ENCODE data around the gene NRXN3. TPM values are rescaled to one million over a fixed set of nuclear protein-coding genes. Genes with fewer than 3 reads are reported as not detected.

NRXN3 gene
- polyA plus RNA-seq, 1 experiment: 7.0 TPM

DNA sequence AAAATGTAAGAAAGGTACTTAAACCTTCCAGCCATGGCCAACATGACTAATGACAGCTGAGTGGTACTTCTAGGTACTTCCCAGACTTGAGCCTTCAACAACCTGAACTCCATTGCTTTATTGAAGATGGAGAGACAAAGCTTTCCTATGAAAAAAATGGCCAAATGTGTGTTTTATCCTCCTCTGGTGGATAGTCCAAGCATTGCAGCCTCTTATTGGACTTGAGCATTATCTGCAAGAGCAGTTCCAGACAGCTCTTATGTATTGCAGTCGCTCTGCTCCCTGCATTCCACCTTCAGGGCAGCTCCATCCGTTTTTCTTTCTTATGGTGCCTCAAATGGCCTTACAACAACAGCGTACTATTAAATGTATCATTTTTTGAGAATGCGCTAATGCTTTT lies 588.2 kb downstream of the NRXN3 start:
- DNase-seq (ENCODE audit: low read depth): no peak
- Histone ChIP-seq H3K4me3 (ENCODE audit: low read depth, low read length) (no peak overlapping the region), H3K36me3 (ENCODE audit: control insufficient read depth, insufficient read depth, low read length) (no peaks in the 10 kb centered on the region), H3K27me3 (ENCODE audit: control insufficient read depth, insufficient read depth, low read length) (no peaks in the 10 kb centered on the region)
- ChIA-PET CTCF (interaction anchor here (1.1 kb wide), 1 partner anchor 15 kb away, joined by 3 read pairs; no protein-coding TSS in a partner anchor), POLR2A (no interaction called here)
- TF ChIP-seq, protein P1, sequence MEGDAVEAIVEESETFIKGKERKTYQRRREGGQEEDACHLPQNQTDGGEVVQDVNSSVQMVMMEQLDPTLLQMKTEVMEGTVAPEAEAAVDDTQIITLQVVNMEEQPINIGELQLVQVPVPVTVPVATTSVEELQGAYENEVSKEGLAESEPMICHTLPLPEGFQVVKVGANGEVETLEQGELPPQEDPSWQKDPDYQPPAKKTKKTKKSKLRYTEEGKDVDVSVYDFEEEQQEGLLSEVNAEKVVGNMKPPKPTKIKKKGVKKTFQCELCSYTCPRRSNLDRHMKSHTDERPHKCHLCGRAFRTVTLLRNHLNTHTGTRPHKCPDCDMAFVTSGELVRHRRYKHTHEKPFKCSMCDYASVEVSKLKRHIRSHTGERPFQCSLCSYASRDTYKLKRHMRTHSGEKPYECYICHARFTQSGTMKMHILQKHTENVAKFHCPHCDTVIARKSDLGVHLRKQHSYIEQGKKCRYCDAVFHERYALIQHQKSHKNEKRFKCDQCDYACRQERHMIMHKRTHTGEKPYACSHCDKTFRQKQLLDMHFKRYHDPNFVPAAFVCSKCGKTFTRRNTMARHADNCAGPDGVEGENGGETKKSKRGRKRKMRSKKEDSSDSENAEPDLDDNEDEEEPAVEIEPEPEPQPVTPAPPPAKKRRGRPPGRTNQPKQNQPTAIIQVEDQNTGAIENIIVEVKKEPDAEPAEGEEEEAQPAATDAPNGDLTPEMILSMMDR (IDR thresholded peaks at IDR 0.05; ENCODE audit: insufficient read depth, low read depth, low read length): peak; percentile 35; the same call in 1 of the 2 replicates

DNA sequence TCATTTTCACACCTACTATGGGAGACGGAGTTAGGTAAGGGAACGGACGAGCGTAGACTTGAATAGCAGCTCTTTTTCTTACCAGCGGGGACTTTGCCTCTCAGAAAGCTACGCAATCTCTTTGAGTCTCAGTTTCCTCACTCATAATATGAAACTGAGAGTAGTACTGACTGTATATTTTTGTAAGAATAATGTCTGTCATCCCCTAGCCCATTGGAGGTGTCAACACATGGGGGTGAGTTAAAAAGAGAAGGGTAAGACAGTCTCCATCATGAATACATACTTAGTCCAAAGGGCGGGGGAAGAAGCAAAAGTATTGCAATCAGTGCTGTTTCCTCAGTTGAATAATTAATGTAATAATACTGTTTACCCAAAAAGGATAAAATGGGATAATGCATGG lies 592.2 kb downstream of the NRXN3 start:
- H3K27me3 ChIP-seq (ENCODE audit: control insufficient read depth, insufficient read depth, low read length): no peaks in the 10 kb centered on the region
- ChIA-PET POLR2A (no interaction called here), CTCF (no interaction called here)
- no peak for DNase-seq (ENCODE audit: low read depth)
- TF ChIP-seq, protein P1 (IDR thresholded peaks at IDR 0.05; ENCODE audit: insufficient read depth, low read depth, low read length): no peak
- no peak overlapping the region for H3K4me3 ChIP-seq (ENCODE audit: low read depth, low read length)
- H3K36me3 ChIP-seq (ENCODE audit: control insufficient read depth, insufficient read depth, low read length): no peaks in the 10 kb centered on the region

DNA sequence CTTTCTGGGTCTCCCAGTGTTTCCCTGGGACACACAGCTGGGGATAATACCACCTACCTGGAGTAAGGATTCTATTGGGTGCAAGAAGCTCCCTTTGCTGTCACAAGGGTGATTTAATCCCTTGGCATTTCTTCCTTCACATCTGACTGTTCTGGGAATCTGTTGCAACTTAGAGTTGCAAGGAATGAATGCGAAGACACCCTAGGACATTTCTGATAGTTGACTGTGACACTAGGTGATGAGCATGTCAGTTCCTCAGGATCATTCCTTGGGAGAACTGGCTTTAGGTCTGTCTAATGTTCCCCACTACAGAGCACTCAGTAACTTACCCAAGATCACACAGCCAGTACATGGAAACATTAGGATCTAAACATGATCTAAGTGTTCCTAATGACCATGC lies 593.6 kb downstream of the NRXN3 start:
- CTCF ChIA-PET: no interaction called here
- DNase-seq (ENCODE audit: low read depth): no peak
- TF ChIP-seq, protein P1 (IDR thresholded peaks at IDR 0.05; ENCODE audit: insufficient read depth, low read depth, low read length): no peak
- Histone ChIP-seq H3K4me3 (ENCODE audit: low read depth, low read length) (no peak overlapping the region), H3K27me3 (ENCODE audit: control insufficient read depth, insufficient read depth, low read length) (no peaks in the 10 kb centered on the region), H3K36me3 (ENCODE audit: control insufficient read depth, insufficient read depth, low read length) (no peaks in the 10 kb centered on the region)
- POLR2A ChIA-PET: no interaction called here

DNA sequence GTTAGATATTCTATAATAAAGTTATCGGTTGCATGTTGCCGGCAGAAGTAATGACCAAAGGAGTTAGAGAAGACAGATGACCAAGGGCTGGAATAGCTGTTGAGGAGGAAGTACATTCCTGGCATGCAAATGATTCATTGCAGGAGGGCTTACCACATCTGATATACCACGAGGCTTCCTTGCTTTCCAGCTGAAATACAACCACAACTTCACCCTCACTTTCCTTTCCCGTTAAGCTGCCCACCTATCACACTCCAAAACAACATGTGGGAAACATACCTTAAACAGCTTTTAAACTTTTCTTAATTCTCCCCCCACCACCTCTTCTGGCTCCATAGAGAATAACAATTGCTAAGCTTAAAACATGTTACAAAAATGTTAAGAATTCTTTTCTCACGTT lies 594.1 kb downstream of the NRXN3 start:
- ChIA-PET CTCF (no interaction called here), POLR2A (no interaction called here)
- Histone ChIP-seq H3K36me3 (ENCODE audit: control insufficient read depth, insufficient read depth, low read length) (no peaks in the 10 kb centered on the region), H3K27me3 (ENCODE audit: control insufficient read depth, insufficient read depth, low read length) (no peaks in the 10 kb centered on the region), H3K4me3 (ENCODE audit: low read depth, low read length) (no peak overlapping the region)
- DNase-seq (ENCODE audit: low read depth): no peak
- TF ChIP-seq, protein P1 (IDR thresholded peaks at IDR 0.05; ENCODE audit: insufficient read depth, low read depth, low read length): no peak

DNA sequence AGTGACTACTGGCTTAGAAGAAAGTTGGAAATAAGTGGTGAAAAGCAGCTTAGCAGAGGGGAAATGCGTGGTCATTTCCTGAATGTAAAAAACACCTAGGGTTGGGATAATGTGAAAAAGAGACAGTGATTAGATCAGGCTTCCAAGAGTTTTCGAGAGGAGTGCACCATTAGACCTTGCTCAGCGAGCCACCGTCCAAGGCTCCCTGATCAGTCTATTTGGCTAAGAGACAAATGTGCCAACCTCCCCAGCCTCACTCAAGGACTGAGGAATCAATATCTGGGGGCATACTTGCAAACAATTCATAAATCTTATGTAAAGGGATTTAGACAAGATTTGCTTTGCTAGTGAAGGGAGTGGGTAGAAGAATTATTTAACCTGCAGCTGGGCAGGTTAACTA lies 594.5 kb downstream of the NRXN3 start:
- DNase-seq (ENCODE audit: low read depth): no peak
- TF ChIP-seq, protein P1 (IDR thresholded peaks at IDR 0.05; ENCODE audit: insufficient read depth, low read depth, low read length): no peak
- H3K27me3 ChIP-seq (ENCODE audit: control insufficient read depth, insufficient read depth, low read length): no peaks in the 10 kb centered on the region
- ChIA-PET CTCF (no interaction called here), POLR2A (no interaction called here)
- no peaks in the 10 kb centered on the region for H3K36me3 ChIP-seq (ENCODE audit: control insufficient read depth, insufficient read depth, low read length)
- no peak overlapping the region for H3K4me3 ChIP-seq (ENCODE audit: low read depth, low read length)

All from BJ (cell line).